ENCODE measurements around the gene BPIFB4. TPM values are rescaled to one million over a fixed set of nuclear protein-coding genes. Genes with fewer than 3 reads are reported as not detected.

The BPIFB4 gene
- total and polyA plus RNA-seq, 2 donors (not counting 1 experiment from before 2014, with no cell fraction given) = not detected

- H3K4me3 ChIP-seq (replicated peaks in 1 of 4; ENCODE audit: control extremely low read depth in 1 of 4, insufficient read depth in 1 of 4, low read depth in 3 of 4, low read length in 4 of 4) = no peak overlapping the region
- no peaks in the 10 kb centered on the region for H3K36me3 ChIP-seq (ENCODE audit: control insufficient read depth, insufficient read depth, low read length)
- H4K20me1 ChIP-seq (ENCODE audit: control insufficient read depth, extremely low read depth, insufficient read depth, low read length) = no peaks in the 10 kb centered on the region
- no peaks in the 10 kb centered on the region for H3K79me2 ChIP-seq (ENCODE audit: control insufficient read depth, insufficient read depth, low read length)
- no peak overlapping the region for H3K4me2 ChIP-seq (ENCODE audit: extremely low read depth, insufficient read depth, low read length)
- no peaks in the 10 kb centered on the region for H3K9me3 ChIP-seq (ENCODE audit: control insufficient read depth, insufficient read depth, low read depth, low read length)
- no peak overlapping the region for H3K9ac ChIP-seq (ENCODE audit: insufficient read depth, low read length)
- no peak overlapping the region for H3K27ac ChIP-seq (ENCODE audit: insufficient read depth, low read length)
- H3K27me3 ChIP-seq (ENCODE audit: control insufficient read depth, insufficient read depth, low read length) = no peaks in the 10 kb centered on the region
- TF ChIP-seq EZH2 (IDR thresholded peaks at IDR 0.05; ENCODE audit: low read length, missing control alignments) = no peak
- TF ChIP-seq, protein P1, sequence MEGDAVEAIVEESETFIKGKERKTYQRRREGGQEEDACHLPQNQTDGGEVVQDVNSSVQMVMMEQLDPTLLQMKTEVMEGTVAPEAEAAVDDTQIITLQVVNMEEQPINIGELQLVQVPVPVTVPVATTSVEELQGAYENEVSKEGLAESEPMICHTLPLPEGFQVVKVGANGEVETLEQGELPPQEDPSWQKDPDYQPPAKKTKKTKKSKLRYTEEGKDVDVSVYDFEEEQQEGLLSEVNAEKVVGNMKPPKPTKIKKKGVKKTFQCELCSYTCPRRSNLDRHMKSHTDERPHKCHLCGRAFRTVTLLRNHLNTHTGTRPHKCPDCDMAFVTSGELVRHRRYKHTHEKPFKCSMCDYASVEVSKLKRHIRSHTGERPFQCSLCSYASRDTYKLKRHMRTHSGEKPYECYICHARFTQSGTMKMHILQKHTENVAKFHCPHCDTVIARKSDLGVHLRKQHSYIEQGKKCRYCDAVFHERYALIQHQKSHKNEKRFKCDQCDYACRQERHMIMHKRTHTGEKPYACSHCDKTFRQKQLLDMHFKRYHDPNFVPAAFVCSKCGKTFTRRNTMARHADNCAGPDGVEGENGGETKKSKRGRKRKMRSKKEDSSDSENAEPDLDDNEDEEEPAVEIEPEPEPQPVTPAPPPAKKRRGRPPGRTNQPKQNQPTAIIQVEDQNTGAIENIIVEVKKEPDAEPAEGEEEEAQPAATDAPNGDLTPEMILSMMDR (conservative IDR thresholded peaks at IDR 0.05 in 1 of 2, IDR thresholded peaks at IDR 0.05 in 1 of 2; ENCODE audit: low read depth in 1 of 2, low read length in 2 of 2) = no peak
- no peak for DNase-seq (ENCODE audit: low read depth in 2 of 2)
- H2AFZ ChIP-seq (ENCODE audit: low read length) = no peak overlapping the region
- no peaks in the 10 kb centered on the region for H3K4me1 ChIP-seq (ENCODE audit: control insufficient read depth, extremely low read depth, insufficient read depth, low read length)
Measured at GRCh38 chr20:33070111-33071053, 9.1 kb upstream of the BPIFB4 start.

DNA sequence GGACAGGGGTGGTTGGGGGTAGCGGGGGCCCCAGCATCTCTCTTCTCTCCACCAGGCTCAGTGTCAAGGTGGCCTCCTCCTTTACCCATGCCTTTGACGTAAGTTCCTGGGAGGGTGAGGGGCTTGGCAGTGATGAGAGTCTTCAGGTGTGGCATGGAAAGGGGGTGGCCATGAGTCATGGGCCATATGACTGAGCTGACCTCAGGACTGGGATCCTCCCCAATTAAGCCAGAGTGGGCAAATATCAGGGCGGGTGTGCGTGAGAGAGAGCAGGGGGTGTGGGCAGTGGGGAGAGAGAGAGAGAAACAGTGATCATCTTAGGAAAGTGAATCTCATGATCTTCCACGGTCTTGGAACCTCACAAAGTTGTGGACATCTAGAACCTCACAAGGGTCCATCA is 8.2 kb upstream of the BPIFB4 start:
- no peaks in the 10 kb centered on the region for H3K4me1 ChIP-seq (ENCODE audit: control insufficient read depth, extremely low read depth, insufficient read depth, low read length)
- no peaks in the 10 kb centered on the region for H4K20me1 ChIP-seq (ENCODE audit: control insufficient read depth, extremely low read depth, insufficient read depth, low read length)
- H3K9ac ChIP-seq (ENCODE audit: insufficient read depth, low read length) = no peak overlapping the region
- no peak overlapping the region for H2AFZ ChIP-seq (ENCODE audit: low read length)
- no peak overlapping the region for H3K4me2 ChIP-seq (ENCODE audit: extremely low read depth, insufficient read depth, low read length)
- H3K79me2 ChIP-seq (ENCODE audit: control insufficient read depth, insufficient read depth, low read length) = no peaks in the 10 kb centered on the region
- no peak for DNase-seq (ENCODE audit: low read depth in 2 of 2)
- no peak for TF ChIP-seq EZH2 (IDR thresholded peaks at IDR 0.05; ENCODE audit: low read length, missing control alignments)
- TF ChIP-seq, protein P1 (conservative IDR thresholded peaks at IDR 0.05 in 1 of 2, IDR thresholded peaks at IDR 0.05 in 1 of 2; ENCODE audit: low read depth in 1 of 2, low read length in 2 of 2) = no peak
- H3K9me3 ChIP-seq (ENCODE audit: control insufficient read depth, insufficient read depth, low read depth, low read length) = no peaks in the 10 kb centered on the region
- H3K27ac ChIP-seq (ENCODE audit: insufficient read depth, low read length) = no peak overlapping the region
- H3K36me3 ChIP-seq (ENCODE audit: control insufficient read depth, insufficient read depth, low read length) = no peaks in the 10 kb centered on the region
- H3K4me3 ChIP-seq (replicated peaks in 1 of 4; ENCODE audit: control extremely low read depth in 1 of 4, insufficient read depth in 1 of 4, low read depth in 3 of 4, low read length in 4 of 4) = no peak overlapping the region
- no peaks in the 10 kb centered on the region for H3K27me3 ChIP-seq (ENCODE audit: control insufficient read depth, insufficient read depth, low read length)

DNA sequence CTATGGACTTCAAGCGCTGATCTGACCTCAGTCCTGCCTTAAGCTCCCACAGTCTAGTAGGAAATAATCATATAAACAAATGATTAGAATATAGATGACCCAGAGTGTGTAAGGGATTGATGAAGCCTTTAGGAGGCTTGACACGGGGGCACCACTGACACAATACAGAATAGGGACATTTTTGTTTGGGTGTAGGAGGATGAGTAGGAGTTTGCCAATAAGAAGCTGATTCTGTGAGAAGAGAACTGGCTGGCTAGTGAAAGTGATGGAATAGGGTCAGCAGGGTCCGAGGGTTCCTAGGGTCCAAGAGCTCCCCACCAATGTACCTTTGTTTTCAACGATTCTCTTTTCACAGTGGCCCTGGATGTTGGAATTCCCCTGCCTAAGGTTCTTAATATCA is 7.1 kb upstream of the BPIFB4 start:
- Histone ChIP-seq H3K79me2 (ENCODE audit: control insufficient read depth, insufficient read depth, low read length) (no peaks in the 10 kb centered on the region), H4K20me1 (ENCODE audit: control insufficient read depth, extremely low read depth, insufficient read depth, low read length) (no peaks in the 10 kb centered on the region), H3K9me3 (ENCODE audit: control insufficient read depth, insufficient read depth, low read depth, low read length) (no peaks in the 10 kb centered on the region), H3K27ac (ENCODE audit: insufficient read depth, low read length) (no peak overlapping the region), H3K9ac (ENCODE audit: insufficient read depth, low read length) (no peak overlapping the region), H3K4me2 (ENCODE audit: extremely low read depth, insufficient read depth, low read length) (no peak overlapping the region), H3K4me1 (ENCODE audit: control insufficient read depth, extremely low read depth, insufficient read depth, low read length) (no peaks in the 10 kb centered on the region), H3K36me3 (ENCODE audit: control insufficient read depth, insufficient read depth, low read length) (no peaks in the 10 kb centered on the region), H3K27me3 (ENCODE audit: control insufficient read depth, insufficient read depth, low read length) (no peaks in the 10 kb centered on the region), H3K4me3 (replicated peaks in 1 of 4; ENCODE audit: control extremely low read depth in 1 of 4, insufficient read depth in 1 of 4, low read depth in 3 of 4, low read length in 4 of 4) (no peak overlapping the region), H2AFZ (ENCODE audit: low read length) (no peak overlapping the region)
- no peak for DNase-seq (ENCODE audit: low read depth in 2 of 2)
- TF ChIP-seq, protein P1 (conservative IDR thresholded peaks at IDR 0.05 in 1 of 2, IDR thresholded peaks at IDR 0.05 in 1 of 2; ENCODE audit: low read depth in 1 of 2, low read length in 2 of 2) = no peak
- TF ChIP-seq EZH2 (IDR thresholded peaks at IDR 0.05; ENCODE audit: low read length, missing control alignments) = no peak

All from fibroblast of lung (primary cell).